HT1080 (cell line): ENCODE data around the gene ACBD4. TPM values are rescaled to one million over a fixed set of nuclear protein-coding genes. Genes with fewer than 3 reads are reported as not detected.

Source experiments
- DNase-seq: peaks from one replicate; pipeline ENCODE4 v3.0.0-alpha.2; 2015; ENCODE audit warnings: low read depth
- small RNA-seq: library from RNA; depleted of rRNA; stranded (forward); fragments of <200 nt; gene quantifications from one replicate; pipeline ENCODE3, GENCODE V24; 2014
- total RNA-seq: library from RNA; depleted of rRNA; stranded (reverse); fragments of >200 nt; shearing (Covaris generic); gene quantifications from 2 replicates; pipeline ENCODE4 v1.2.3, GENCODE V29; 2014; rRNA removed

Gene ACBD4
- total RNA-seq, 1 experiment from 2014 or later, result 3.5 TPM

DNA sequence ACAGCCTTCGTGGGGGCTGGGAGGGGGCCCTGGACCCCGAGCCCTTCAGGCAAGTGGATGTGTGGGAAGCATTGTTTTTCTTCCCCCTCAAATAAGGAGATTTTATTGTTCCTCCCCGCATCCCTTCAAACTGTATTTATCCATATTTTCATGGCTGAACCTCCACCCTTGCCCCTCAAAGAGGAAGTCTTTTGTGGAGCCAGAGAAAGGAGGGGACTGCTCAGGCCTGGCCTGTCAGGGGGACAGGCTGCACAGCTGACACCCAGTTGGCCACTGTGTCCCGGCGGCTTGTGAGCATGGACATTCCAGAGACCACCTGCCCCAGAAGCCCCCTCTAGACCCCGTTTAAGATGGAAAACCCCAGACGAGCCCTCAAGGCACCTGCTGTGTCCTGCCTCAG is 42.1 kb downstream of the ACBD4 start:
- DNase-seq, result no peak

DNA sequence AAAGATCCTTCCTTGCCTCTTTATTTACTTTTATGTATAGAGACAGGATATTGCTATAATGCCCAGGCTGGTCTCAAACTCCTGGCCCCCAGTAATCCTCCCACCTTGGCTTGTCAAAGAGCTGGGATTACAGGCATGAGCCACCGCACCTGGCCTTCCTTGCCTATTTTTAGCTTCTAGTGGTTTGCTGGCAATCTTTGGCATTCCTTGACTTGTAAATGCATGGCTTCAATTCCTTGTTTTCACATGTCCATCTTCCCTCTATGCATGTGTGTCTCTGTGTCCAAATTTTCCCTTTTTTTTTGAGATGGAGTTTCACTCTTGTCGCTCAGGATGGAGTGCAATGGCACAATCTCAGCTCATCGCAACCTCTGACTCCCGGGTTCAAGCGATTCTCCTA is 48.7 kb downstream of the ACBD4 start:
- no peak for DNase-seq

DNA sequence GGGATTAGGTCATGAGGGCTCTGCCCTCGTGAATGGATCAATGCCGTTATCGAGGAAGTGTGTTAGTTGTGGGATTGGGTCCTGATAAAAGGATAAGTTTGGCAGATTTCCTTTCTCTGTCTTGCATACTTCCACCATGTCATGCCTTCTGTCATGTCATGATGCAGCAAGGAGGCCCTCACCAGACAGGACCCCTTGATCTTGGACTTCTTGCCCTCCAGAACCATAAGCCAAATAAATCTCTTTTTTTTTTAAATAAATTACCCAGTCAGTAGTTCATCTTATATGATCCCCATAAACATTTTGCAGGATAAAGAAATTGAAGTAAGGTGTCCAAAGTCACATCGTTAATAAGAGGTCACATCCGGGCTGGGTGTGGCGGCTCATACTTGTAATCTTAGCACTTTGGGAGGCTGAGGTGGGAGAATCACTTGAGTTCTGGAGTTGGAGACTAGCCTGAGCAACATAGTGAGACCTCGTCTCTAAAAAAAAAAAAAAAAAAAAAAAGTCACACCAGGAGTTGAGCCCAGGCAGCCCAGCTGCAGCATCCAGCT is 51.4 kb downstream of the ACBD4 start:
- DNase-seq, result no peak

DNA sequence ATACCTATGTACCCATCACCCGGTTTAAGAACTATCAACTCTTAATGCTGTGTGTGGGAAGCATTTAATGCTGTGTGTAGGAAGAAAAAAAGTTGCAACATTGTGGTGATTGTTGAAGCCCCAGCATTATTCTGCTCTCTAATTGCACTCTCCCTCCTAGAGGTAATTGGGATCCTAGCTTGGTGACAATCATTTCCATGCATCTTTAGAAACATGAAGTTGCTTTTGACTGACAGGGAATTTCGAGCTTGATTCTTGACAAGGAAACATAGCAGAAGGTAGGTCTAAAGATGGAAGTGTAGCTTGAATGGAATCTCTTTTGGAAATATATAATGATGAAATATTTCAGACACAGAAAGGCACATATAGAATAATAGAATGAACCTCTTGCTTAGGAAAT is 53.5 kb downstream of the ACBD4 start:
- DNase-seq, result no peak

DNA sequence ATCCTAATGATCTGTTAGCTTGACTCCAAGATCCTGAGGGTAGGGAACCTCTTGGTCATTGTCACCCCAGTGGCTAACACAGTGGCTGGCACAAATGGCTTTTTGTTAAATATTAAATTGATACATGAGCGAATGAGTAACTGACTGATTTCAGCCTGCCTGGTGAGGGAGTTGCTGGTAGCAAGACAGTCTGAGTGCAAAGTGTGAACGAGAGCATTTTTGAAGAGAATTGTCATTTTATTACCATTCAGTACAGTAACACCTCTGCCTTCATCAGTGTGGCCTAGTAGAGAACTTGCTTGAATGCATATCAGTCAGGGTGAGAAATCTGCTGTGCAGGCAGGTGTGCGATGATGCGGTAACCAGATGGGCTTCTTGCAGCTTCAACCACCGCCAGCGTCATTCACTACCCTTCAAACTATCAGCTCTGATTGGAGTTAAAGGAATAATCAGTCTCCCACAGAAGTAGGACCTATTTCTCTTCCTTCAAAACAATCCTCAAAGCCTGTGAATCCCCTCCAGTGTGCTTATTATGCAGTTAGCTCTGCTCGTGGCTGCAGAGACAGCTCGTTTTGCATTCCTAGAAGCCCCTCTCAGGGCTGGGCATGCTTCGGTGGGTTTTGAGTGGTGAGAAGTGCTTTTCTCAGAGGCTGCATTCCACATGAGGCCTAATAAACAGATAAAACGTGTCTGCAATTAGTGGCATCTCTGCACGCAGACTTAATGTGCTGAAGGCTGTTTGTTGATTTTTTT is 55.2 kb downstream of the ACBD4 start:
- DNase-seq, result no peak

Small RNA genes within 50 kb of the gene (small RNA-seq; reads per million reads assigned to genes)
- gene MIR6784, result not detected

Other genes with a start within 250 kb of the ACBD4 start
- gene EFTUD2, start 236.2 kb upstream of the ACBD4 start, total RNA-seq, result 122 and 137 TPM in 2 replicates
- 0.07 and 0.18 TPM in 2 replicates for gene GFAP, start 220.2 kb upstream of the ACBD4 start, total RNA-seq
- 13.1 and 15.9 TPM in 2 replicates for gene KIF18B, start 187.9 kb upstream of the ACBD4 start, total RNA-seq
- gene C1QL1, start 167.4 kb upstream of the ACBD4 start, total RNA-seq, result 3.1 and 3.6 TPM in 2 replicates
- gene DCAKD, start 84.1 kb upstream of the ACBD4 start, total RNA-seq, result 20.8 and 23.1 TPM in 2 replicates
- gene NMT1, start 74.4 kb upstream of the ACBD4 start, total RNA-seq, result 85.7 and 113 TPM in 2 replicates
- 56.2 and 63.9 TPM in 2 replicates for gene PLCD3, start 3.2 kb upstream of the ACBD4 start, total RNA-seq
- gene HEXIM1, start 12.8 kb downstream of the ACBD4 start, total RNA-seq, result 17.9 and 45.7 TPM in 2 replicates
- gene HEXIM2, start 26.2 kb downstream of the ACBD4 start, total RNA-seq, result 7.6 and 11.2 TPM in 2 replicates
- gene FMNL1, start 86.2 kb downstream of the ACBD4 start, total RNA-seq, result 41.4 and 64.3 TPM in 2 replicates
- not detected in 2 replicates for gene SPATA32, start 126.4 kb downstream of the ACBD4 start, total RNA-seq
- gene MAP3K14, start 181.3 kb downstream of the ACBD4 start, total RNA-seq, result 13.0 and 13.2 TPM in 2 replicates